K562 (cell line): Measurements from ENCODE around the gene EWSR1. TPM values are rescaled to one million over a fixed set of nuclear protein-coding genes. Genes with fewer than 3 reads are reported as not detected.

Experiments
- ATAC-seq: fragments of 200-7000 bp; cut with Tn5 transposase; 3 replicates; pipeline ENCODE4 v1.9.1; 2020; ENCODE audit warnings: moderate library complexity
- BruUV-seq: library from RNA; stranded (reverse); fragments of 400-500 nt; replicated peaks from 2 replicates; lab custom pipeline; 2021; lab: Mats Ljungman, UMichigan
- CTCF ChIA-PET: fragments of 300-600 bp; formaldehyde crosslinking; extraction: SDS; loops from one replicate; lab custom pipeline; 2021; ENCODE audit warnings: low intra/inter-chr PET ratio; lab: Yijun Ruan, JAX
- POLR2A ChIA-PET: fragments of 300-600, 350-650 bp; sonication (Branson Sonifier 250); formaldehyde crosslinking; extraction: SDS; loops from one replicate; lab custom pipeline; 2021; ENCODE audit warnings: antibody characterized with exemption, inconsistent platforms; lab: Yijun Ruan, JAX
- DNase-seq, 4 experiments: peaks; one replicate each; pipeline versions ENCODE4 v3.0.0 to v3.0.0-alpha.2; 2011 to 2018; ENCODE audit warnings: low spot score in 3 of 4, mixed read lengths in 3 of 4; ENCODE audit errors: extremely low read depth in 1 of 4
- FAIRE-seq: peaks from 2 replicates; lab custom pipeline; 2011; peaks lifted over from hg19 to GRCh38; lab: Jason Lieb, UNC
- H2AFZ ChIP-seq: 2 replicates; pipeline ENCODE4 v1.6.0; 2011; ENCODE audit warnings: low read depth, low read length, control low read depth, inconsistent platforms
- H3K27ac ChIP-seq: fragments of 200-600 bp; 3 replicates; pipeline ENCODE4 v1.8.0; 2011; ENCODE audit warnings: low read depth, mild to moderate bottlenecking, control low read depth, inconsistent platforms, low read length, moderate library complexity, mixed read lengths; ENCODE audit errors: extremely low read depth
- H3K27me3 ChIP-seq, 2 experiments: fragments of 300-600 bp in 1 of 2; 2 replicates in 1 of 2; 3 replicates in 1 of 2; pipeline versions ENCODE4 v1.6.0 to v1.8.0; 2011; ENCODE audit warnings: inconsistent platforms in 2 of 2, low read length in 2 of 2, mild to moderate bottlenecking in 1 of 2, mixed read lengths in 1 of 2, moderate library complexity in 1 of 2; ENCODE audit not compliant: control insufficient read depth in 2 of 2, insufficient read depth in 2 of 2
- H3K36me3 ChIP-seq: fragments of 300-600 bp; 3 replicates; pipeline ENCODE4 v1.8.0; 2011; ENCODE audit warnings: mild to moderate bottlenecking, low read length, inconsistent platforms; ENCODE audit not compliant: control insufficient read depth, insufficient read depth
- H3K4me1 ChIP-seq, 2 experiments: fragments of 200-600 bp in 1 of 2; replicated peaks in 1 of 2; 2 replicates in 1 of 2; 3 replicates in 1 of 2; pipeline versions ENCODE4 v1.5.1 to v1.8.0; 2011; ENCODE audit warnings: inconsistent platforms in 2 of 2, low read length in 2 of 2, mild to moderate bottlenecking in 1 of 2, mixed read lengths in 1 of 2, moderate library complexity in 1 of 2; ENCODE audit not compliant: control insufficient read depth in 2 of 2, insufficient read depth in 2 of 2
- H3K4me2 ChIP-seq: 2 replicates; pipeline ENCODE4 v1.6.1; 2011; ENCODE audit warnings: low read length, control low read depth, inconsistent platforms, mixed read lengths; ENCODE audit not compliant: insufficient read depth
- H3K4me3 ChIP-seq: fragments of 200-600 bp; sonication (generic), shearing (Covaris generic); 2 replicates; pipeline ENCODE4 v1.5.1; 2016; ENCODE audit warnings: control low read depth, inconsistent platforms
- H3K79me2 ChIP-seq: fragments of 200-600 bp; 3 replicates; pipeline ENCODE4 v1.8.0; 2011; ENCODE audit warnings: low read length, inconsistent platforms; ENCODE audit not compliant: control insufficient read depth, insufficient read depth
- H3K9ac ChIP-seq, 2 experiments: 2 replicates each; pipeline versions ENCODE4 v1.6.0 to v1.6.1; 2011; ENCODE audit warnings: low read depth in 2 of 2, low read length in 2 of 2, control low read depth in 1 of 2, inconsistent platforms in 1 of 2, mild to moderate bottlenecking in 1 of 2, mixed read lengths in 1 of 2; ENCODE audit not compliant: insufficient read depth in 1 of 2
- H3K9me1 ChIP-seq: one replicate; pipeline ENCODE4 v1.6.0; 2011; ENCODE audit warnings: inconsistent platforms, mild to moderate bottlenecking, low read length, moderate library complexity; ENCODE audit not compliant: control insufficient read depth, insufficient read depth
- H3K9me3 ChIP-seq: replicated peaks from 2 replicates; pipeline ENCODE4 v1.5.1; 2011; ENCODE audit warnings: low read depth, low read length, inconsistent platforms; ENCODE audit not compliant: control insufficient read depth, insufficient read depth
- H4K20me1 ChIP-seq: replicated peaks from 2 replicates; pipeline ENCODE4 v1.6.1; 2011; ENCODE audit warnings: low read length, inconsistent platforms, mixed read lengths; ENCODE audit not compliant: control insufficient read depth, insufficient read depth
- ARNT ChIP-seq, 2 experiments: fragments of 450-650 bp; IDR thresholded peaks; 2 replicates each; pipeline ENCODE4 v1.6.1; 2016; ENCODE audit warnings: mild to moderate bottlenecking in 1 of 2
- BRF1 ChIP-seq: IDR thresholded peaks from 3 replicates; pipeline ENCODE4 v1.6.1; 2011; ENCODE audit warnings: borderline replicate concordance, mild to moderate bottlenecking; ENCODE audit not compliant: insufficient read length; ENCODE audit errors: extremely low read depth
- HEY1 ChIP-seq: fragments of 250-450 bp; sonication (Bioruptor Pico); IDR thresholded peaks from 2 replicates; pipeline ENCODE4 v1.5.0; 2020; ENCODE audit warnings: mild to moderate bottlenecking, moderate library complexity, borderline replicate concordance
- HOXB6 ChIP-seq: fragments of 250-450 bp; sonication (Bioruptor Pico); IDR thresholded peaks from 2 replicates; pipeline ENCODE4 v1.5.1; 2022; ENCODE audit warnings: mild to moderate bottlenecking, borderline replicate concordance
- JUN ChIP-seq, 2 experiments: sonication (generic) in 1 of 2; formaldehyde crosslinking in 1 of 2; IDR thresholded peaks; 2 replicates each; pipeline versions ENCODE4 v1.6.1 to v1.8.0; 2012 to 2022; ENCODE audit warnings: borderline replicate concordance in 2 of 2, mild to moderate bottlenecking in 2 of 2, improper control_type of control experiment in 1 of 2, low read depth in 1 of 2, low read length in 1 of 2, missing genetic modification reagents in 1 of 2
- MTA2 ChIP-seq: fragments of 450-650 bp; IDR thresholded peaks from 2 replicates; pipeline ENCODE4 v1.6.1; 2016; ENCODE audit warnings: low read depth
- OTX1 ChIP-seq: fragments of 450-650 bp; formaldehyde crosslinking; IDR thresholded peaks from 2 replicates; pipeline ENCODE4 v1.4.0; 2022; ENCODE audit warnings: mild to moderate bottlenecking
- PHB ChIP-seq: fragments of 250-450 bp; sonication (Bioruptor Pico); IDR thresholded peaks from 2 replicates; pipeline ENCODE4 v1.5.0; 2021
- PHF20 ChIP-seq: fragments of 450-650 bp; IDR thresholded peaks from 2 replicates; pipeline ENCODE4 v1.6.1; 2018; ENCODE audit not compliant: partially characterized antibody
- POLR2A ChIP-seq: fragments of 450-650 bp; conservative IDR thresholded peaks from 2 replicates; pipeline ENCODE4 v1.6.1; 2016
- SNAPC5 ChIP-seq: fragments of 250-450 bp; sonication (Bioruptor Pico); IDR thresholded peaks from 2 replicates; pipeline ENCODE4 v1.8.0; 2021; ENCODE audit warnings: moderate library complexity, mild to moderate bottlenecking, inconsistent platforms
- STAT5A ChIP-seq: IDR thresholded peaks from 2 replicates; pipeline ENCODE4 v1.6.1; 2012; ENCODE audit warnings: low read length, inconsistent platforms, borderline replicate concordance
- TCFL5 ChIP-seq: fragments of 250-450 bp; sonication (Bioruptor Pico); conservative IDR thresholded peaks from 2 replicates; pipeline ENCODE4 v1.6.1; 2021; ENCODE audit warnings: mild to moderate bottlenecking, moderate library complexity, matching md5 sums
- ZNF12 ChIP-seq: sonication (generic); formaldehyde crosslinking; IDR thresholded peaks from 2 replicates; pipeline ENCODE4 v1.4.0; 2020; ENCODE audit warnings: mild to moderate bottlenecking, missing genetic modification reagents
- ZNF57 ChIP-seq: fragments of 450-650 bp; formaldehyde crosslinking; IDR thresholded peaks from 2 replicates; pipeline ENCODE4 v1.4.0; 2020; ENCODE audit warnings: mild to moderate bottlenecking, moderate library complexity
- WGBS: fragments of 100-300 bp; shearing (Covaris generic); methylation state at CpG from one replicate; pipeline ENCODE4 v1.1.6; 2016; ENCODE audit warnings: low coverage, mixed read lengths; ENCODE audit not compliant: insufficient coverage; ENCODE audit errors: missing lambda C conversion rate; 5-methylcytosine and 5-hydroxymethylcytosine counted together
- in situ Hi-C: fragments of 300-500 bp; cut with MboI; formaldehyde crosslinking; loops from 4 replicates; pipeline ENCODE4 v1.15.0; 2018; ENCODE audit warnings: inconsistent platforms, mixed read lengths
- intact Hi-C: fragments of 100-400 bp; cut with micrococcal nuclease; formaldehyde crosslinking; loops from 2 replicates; pipeline ENCODE4 v1.14.2; 2022
- polyA plus RNA-seq, 8 experiments: library from polyadenylated mRNA; depleted of rRNA in 4 of 8; stranded (reverse) in 5 of 8; unstranded in 3 of 8; fragments of >200 nt; fragmentation: Nextera tagmentation in 2 of 8; fragmentation: Illumina TruSeq in 1 of 8; extraction: Ambion mirVana in 2 of 8; extraction: Trizol in 1 of 8; gene quantifications; 2 replicates each; pipeline versions ENCODE4 v1.2.1 to v1.2.3, GENCODE V29; 2011 to 2014; ENCODE audit warnings: inconsistent platforms in 1 of 8, missing spikeins in 1 of 8
- total RNA-seq, 7 experiments: library from RNA; depleted of rRNA in 6 of 7; stranded (reverse); fragments of >200 nt in 6 of 7; fragmentation: Illumina TruSeq in 2 of 7; extraction: Trizol in 2 of 7; gene quantifications; 2 replicates each; pipeline versions ENCODE4 v1.2.1 to v1.2.3, GENCODE V29; 2011 to 2021; ENCODE audit warnings: low replicate concordance in 1 of 7
- TF ChIP-seq, protein P1 (sequence below): IDR thresholded peaks from 2 replicates; pipeline ENCODE4 v1.6.1; 2016; ENCODE audit warnings: missing genetic modification characterization, missing compliant biosample characterization

EWSR1 gene
- total and polyA plus RNA-seq, 9 of the 15 experiments (the other 6 are each of a cell fraction or from before 2014, with no cell fraction given) = 83.3 to 450 (median 239) TPM

DNA sequence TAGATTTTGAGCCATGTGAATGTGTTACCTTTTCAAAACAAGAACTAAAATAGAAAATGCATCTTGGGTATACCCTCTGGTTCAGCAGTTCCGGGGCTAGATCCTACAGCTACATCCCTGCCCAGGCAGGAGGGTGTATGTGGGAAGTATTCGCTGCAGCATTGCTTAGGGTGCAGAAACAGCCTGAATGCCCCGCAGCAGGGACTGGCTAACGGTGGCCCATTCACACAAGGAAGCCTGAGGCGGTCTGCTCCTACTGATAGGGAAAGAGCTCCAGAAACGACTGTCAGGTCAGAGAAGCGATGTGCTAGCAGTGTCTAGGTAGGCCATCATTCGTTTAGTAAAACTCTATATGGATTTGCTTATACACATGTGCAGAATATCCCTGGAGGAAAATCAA lies 57.3 kb downstream of the EWSR1 start (continued):
- TF ChIP-seq ZNF12 (CRISPR knock-in tag) (no peak), MTA2 (no peak), TCFL5 (CRISPR knock-in tag) (no peak), ARNT (IDR thresholded peaks at IDR 0.05) (no peak), POLR2A (no peak)
- TF ChIP-seq, protein P1, sequence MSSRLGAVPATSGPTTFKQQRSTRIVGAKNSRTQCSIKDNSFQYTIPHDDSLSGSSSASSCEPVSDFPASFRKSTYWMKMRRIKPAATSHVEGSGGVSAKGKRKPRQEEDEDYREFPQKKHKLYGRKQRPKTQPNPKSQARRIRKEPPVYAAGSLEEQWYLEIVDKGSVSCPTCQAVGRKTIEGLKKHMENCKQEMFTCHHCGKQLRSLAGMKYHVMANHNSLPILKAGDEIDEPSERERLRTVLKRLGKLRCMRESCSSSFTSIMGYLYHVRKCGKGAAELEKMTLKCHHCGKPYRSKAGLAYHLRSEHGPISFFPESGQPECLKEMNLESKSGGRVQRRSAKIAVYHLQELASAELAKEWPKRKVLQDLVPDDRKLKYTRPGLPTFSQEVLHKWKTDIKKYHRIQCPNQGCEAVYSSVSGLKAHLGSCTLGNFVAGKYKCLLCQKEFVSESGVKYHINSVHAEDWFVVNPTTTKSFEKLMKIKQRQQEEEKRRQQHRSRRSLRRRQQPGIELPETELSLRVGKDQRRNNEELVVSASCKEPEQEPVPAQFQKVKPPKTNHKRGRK (tag) = no peak

DNA sequence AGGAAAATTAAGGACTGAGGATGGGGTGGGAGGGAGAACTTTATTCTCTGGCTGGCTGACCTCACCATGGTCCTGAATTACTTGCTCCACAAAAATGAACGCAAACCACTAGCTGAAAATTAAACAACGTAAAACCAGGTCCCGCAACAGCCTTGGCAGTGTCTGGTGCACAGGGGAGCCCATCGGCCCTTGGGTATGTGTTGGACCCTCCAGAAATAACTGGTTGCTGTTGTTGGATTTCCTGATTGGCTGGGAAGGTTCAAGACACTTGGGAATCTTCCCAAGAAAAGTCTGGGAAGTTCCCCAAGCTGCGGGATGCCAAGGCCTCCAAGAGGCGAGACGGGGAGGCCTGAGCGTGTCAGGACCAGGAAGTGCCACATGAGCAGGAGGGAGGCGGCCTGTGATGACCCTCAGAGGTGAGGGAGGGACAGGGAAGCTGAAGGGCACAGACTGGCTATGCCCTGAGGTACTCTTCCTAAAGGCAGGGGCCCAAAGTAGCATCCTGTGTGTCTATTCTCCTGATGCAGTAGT lies 57.8 kb downstream of the EWSR1 start:
- Histone ChIP-seq H3K4me3 (no peak overlapping the region), H3K27me3 (no peaks in the 10 kb centered on the region), H3K79me2 (no peaks in the 10 kb centered on the region), H3K4me1 (no peaks in the 10 kb centered on the region; a peak in 1 of 5 replicates), H4K20me1 (no peaks in the 10 kb centered on the region), H2AFZ (no peak overlapping the region), H3K9ac (no peak overlapping the region), H3K9me1 (no peaks in the 10 kb centered on the region), H3K36me3 (peaks cover 29% of the 10 kb centered on the region; the same call in 1 of the 3 replicates), H3K4me2 (no peak overlapping the region), H3K9me3 (no peaks in the 10 kb centered on the region), H3K27ac (no peak overlapping the region)
- WGBS = 86% methylated on average over 6 of the region's 9 CpGs
- CTCF ChIA-PET = no interaction called here
- no peak for ATAC-seq
- intact Hi-C loops = no loop called here
- TF ChIP-seq HOXB6 = no peak
- no peak for TF ChIP-seq HEY1 (CRISPR knock-in tag)
- no peak for TF ChIP-seq JUN (IDR thresholded peaks at IDR 0.05; ENCODE audit: borderline replicate concordance, low read depth, low read length)
- no peak for TF ChIP-seq JUN (CRISPR knock-in tag; IDR thresholded peaks at IDR 0.05; ENCODE audit: borderline replicate concordance)
- no peak for TF ChIP-seq BRF1
- no peak for TF ChIP-seq SNAPC5 (CRISPR knock-in tag)
- no peak for TF ChIP-seq PHB (CRISPR knock-in tag)
- no peak for TF ChIP-seq OTX1 (CRISPR knock-in tag)
- no peak for TF ChIP-seq STAT5A
- no peak for TF ChIP-seq PHF20
- no peak for TF ChIP-seq ZNF57 (CRISPR knock-in tag)
- DNase-seq = no peak
- BruUV-seq = no TSS peak
- POLR2A ChIA-PET = interaction anchor here (1.1 kb wide), 1 partner anchor 8 kb away, joined by 3 read pairs; no protein-coding TSS in a partner anchor
- in situ Hi-C loops = no loop called here
- no peak for FAIRE-seq
